ENCODE data around the gene SLC17A8. TPM values are rescaled to one million over a fixed set of nuclear protein-coding genes. Genes with fewer than 3 reads are reported as not detected.

The SLC17A8 gene
- total and polyA plus RNA-seq, 2 donors (not counting 3 experiments of a cell fraction or from before 2014, with no cell fraction given): not detected

GRCh38 chr12:100311317-100311716 lies 45.6 kb upstream of the SLC17A8 start:
- Histone ChIP-seq H3K4me2 (ENCODE audit: insufficient read depth, low read length) (no peak overlapping the region), H3K27me3 (ENCODE audit: control insufficient read depth in 2 of 2, insufficient read depth in 2 of 2, low read length in 2 of 2) (no peaks in the 10 kb centered on the region), H3K9me3 (replicated peaks; ENCODE audit: control insufficient read depth, insufficient read depth, low read length) (no peaks in the 10 kb centered on the region), H2AFZ (ENCODE audit: low read depth, low read length) (no peak overlapping the region), H3K9me1 (replicated peaks; ENCODE audit: control insufficient read depth, extremely low read depth, insufficient read depth, low read length) (no peaks in the 10 kb centered on the region), H3K36me3 (ENCODE audit: control insufficient read depth in 2 of 2, extremely low read depth in 1 of 2, insufficient read depth in 2 of 2, low read length in 2 of 2) (peaks cover 0 to 3% of the 10 kb centered on the region in 2 experiments), H3K4me3 (replicated peaks in 1 of 3; ENCODE audit: insufficient read depth in 1 of 3, low read depth in 1 of 3, low read length in 3 of 3) (no peak overlapping the region), H3K4me1 (ENCODE audit: control insufficient read depth, extremely low read depth, insufficient read depth, low read length) (no peaks in the 10 kb centered on the region), H3K79me2 (ENCODE audit: control insufficient read depth, insufficient read depth, low read length) (no peaks in the 10 kb centered on the region), H3K27ac (ENCODE audit: insufficient read depth, low read depth, low read length) (no peak overlapping the region), H3K9ac (replicated peaks; ENCODE audit: extremely low read depth, insufficient read depth, low read length) (no peak overlapping the region), H4K20me1 (replicated peaks; ENCODE audit: control insufficient read depth, extremely low read depth, insufficient read depth, low read length) (no peaks in the 10 kb centered on the region)
- DNase-seq (ENCODE audit: low read depth, low spot score): peak; percentile 43
- intact Hi-C loops (cut with micrococcal nuclease) (loop anchor here (5.0 kb wide), 1 partner anchor 44 kb away; the partner anchor contains the start of genes DEPDC4 and SCYL2), dilution Hi-C loops (cut with MboI; ENCODE audit: extremely low pct_ligation_motif_present, low sequenced_read_pairs) (no loop called here)
- ChIA-PET CTCF (no interaction called here), POLR2A (interaction anchor here (0.7 kb wide), 1 partner anchor 15 kb away, joined by 4 read pairs; no protein-coding TSS in a partner anchor)
- BruUV-seq (replicated peaks): no TSS peak
- FAIRE-seq: no peak
- no peak for TF ChIP-seq GATA2 (IDR thresholded peaks at IDR 0.05; ENCODE audit: insufficient read depth, insufficient read length, low read depth, low read length)
- TF ChIP-seq MYC (IDR thresholded peaks at IDR 0.05; ENCODE audit: low read depth, low read length): no peak
- TF ChIP-seq POLR2AphosphoS5 (IDR thresholded peaks at IDR 0.05; ENCODE audit: insufficient read depth, low read depth, low read length): no peak
- no peak for TF ChIP-seq EZH2 (IDR thresholded peaks at IDR 0.05; ENCODE audit: borderline replicate concordance, low read depth, low read length, severe bottlenecking)
- no peak for TF ChIP-seq FOS (IDR thresholded peaks at IDR 0.05; ENCODE audit: borderline replicate concordance, insufficient read depth, low read length)
- TF ChIP-seq MAX (IDR thresholded peaks at IDR 0.05; ENCODE audit: insufficient read depth, insufficient read length): no peak
- no peak for TF ChIP-seq CTCF (IDR thresholded peaks at IDR 0.05; ENCODE audit: extremely low read depth in 1 of 2, insufficient read depth in 1 of 2, low read depth in 1 of 2, low read length in 2 of 2)

Measured in endothelial cell of umbilical vein (primary cell).